ENCODE measurements around the gene OCSTAMP. TPM values are rescaled to one million over a fixed set of nuclear protein-coding genes. Genes with fewer than 3 reads are reported as not detected.

OCSTAMP gene
- total RNA-seq, 4 donors from 2014 or later: not detected

- WGBS, 2 donors: 89 to 90% methylated on average over 3 of the region's 3 CpGs
- no peak for DNase-seq (ENCODE audit: low spot score in 2 of 2)
- Histone ChIP-seq H3K36me3 (no peaks in the 10 kb centered on the region), H3K27me3 (peaks cover 0 to 9% of the 10 kb centered on the region in 2 donors), H3K9me3 (no peaks in the 10 kb centered on the region), H3K4me3 (no peak overlapping the region), H3K27ac (no peak overlapping the region), H3K4me1 (peaks cover 0 to 5% (median 0%) of the 10 kb centered on the region in 4 donors)
- TF ChIP-seq, protein P1, sequence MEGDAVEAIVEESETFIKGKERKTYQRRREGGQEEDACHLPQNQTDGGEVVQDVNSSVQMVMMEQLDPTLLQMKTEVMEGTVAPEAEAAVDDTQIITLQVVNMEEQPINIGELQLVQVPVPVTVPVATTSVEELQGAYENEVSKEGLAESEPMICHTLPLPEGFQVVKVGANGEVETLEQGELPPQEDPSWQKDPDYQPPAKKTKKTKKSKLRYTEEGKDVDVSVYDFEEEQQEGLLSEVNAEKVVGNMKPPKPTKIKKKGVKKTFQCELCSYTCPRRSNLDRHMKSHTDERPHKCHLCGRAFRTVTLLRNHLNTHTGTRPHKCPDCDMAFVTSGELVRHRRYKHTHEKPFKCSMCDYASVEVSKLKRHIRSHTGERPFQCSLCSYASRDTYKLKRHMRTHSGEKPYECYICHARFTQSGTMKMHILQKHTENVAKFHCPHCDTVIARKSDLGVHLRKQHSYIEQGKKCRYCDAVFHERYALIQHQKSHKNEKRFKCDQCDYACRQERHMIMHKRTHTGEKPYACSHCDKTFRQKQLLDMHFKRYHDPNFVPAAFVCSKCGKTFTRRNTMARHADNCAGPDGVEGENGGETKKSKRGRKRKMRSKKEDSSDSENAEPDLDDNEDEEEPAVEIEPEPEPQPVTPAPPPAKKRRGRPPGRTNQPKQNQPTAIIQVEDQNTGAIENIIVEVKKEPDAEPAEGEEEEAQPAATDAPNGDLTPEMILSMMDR (IDR thresholded peaks at IDR 0.05): no peak
- TF ChIP-seq POLR2A (IDR thresholded peaks at IDR 0.05) (no peak), EP300 (IDR thresholded peaks at IDR 0.05) (no peak)
These were observed 5.9 kb downstream of the OCSTAMP start for GRCh38 chr20:46544576-46544975.

GRCh38 chr20:46543959-46544358 is 6.5 kb downstream of the OCSTAMP start:
- H3K36me3 ChIP-seq: no peaks in the 10 kb centered on the region
- peaks cover 0 to 5% (median 0%) of the 10 kb centered on the region in 4 donors for H3K4me1 ChIP-seq
- H3K4me3 ChIP-seq: no peak overlapping the region
- H3K27ac ChIP-seq: no peak overlapping the region
- peaks cover 0 to 9% of the 10 kb centered on the region in 2 donors for H3K27me3 ChIP-seq
- TF ChIP-seq, protein P1 (IDR thresholded peaks at IDR 0.05): no peak
- TF ChIP-seq EP300 (IDR thresholded peaks at IDR 0.05): no peak
- TF ChIP-seq POLR2A (IDR thresholded peaks at IDR 0.05): no peak
- no peaks in the 10 kb centered on the region for H3K9me3 ChIP-seq
- DNase-seq (ENCODE audit: low spot score in 2 of 2): no peak
- 46 to 55% methylated on average over 1 of the region's 1 CpG for WGBS, 2 donors

DNA sequence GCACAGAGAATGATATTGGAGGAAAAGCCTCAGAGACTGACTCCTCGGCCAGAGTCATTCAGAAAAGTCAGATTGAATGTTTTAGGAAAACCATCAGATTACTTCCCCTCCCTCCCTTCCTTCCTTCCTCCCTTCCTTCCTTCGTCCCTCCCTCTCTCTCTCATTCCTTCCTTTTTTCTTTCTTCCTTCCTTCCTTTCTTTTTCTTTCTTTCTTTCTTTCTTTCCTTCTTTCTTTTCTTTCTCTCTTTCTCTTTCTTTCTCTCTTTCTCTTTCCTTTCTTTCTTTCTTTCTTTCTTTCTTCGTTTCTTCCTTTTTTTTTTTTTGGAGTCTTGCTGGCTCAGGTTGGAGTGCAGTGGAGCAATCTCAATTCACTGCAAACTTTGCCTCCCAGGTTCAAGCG is 7.4 kb downstream of the OCSTAMP start:
- Histone ChIP-seq H3K4me3 (no peak overlapping the region), H3K27me3 (peaks cover 0 to 9% of the 10 kb centered on the region in 2 donors), H3K9me3 (no peaks in the 10 kb centered on the region), H3K4me1 (peaks cover 0 to 5% (median 0%) of the 10 kb centered on the region in 4 donors), H3K36me3 (no peaks in the 10 kb centered on the region), H3K27ac (no peak overlapping the region)
- 82 to 85% methylated on average over 4 of the region's 4 CpGs for WGBS, 2 donors
- DNase-seq (ENCODE audit: low spot score in 2 of 2): no peak
- TF ChIP-seq EP300 (IDR thresholded peaks at IDR 0.05) (no peak), POLR2A (IDR thresholded peaks at IDR 0.05) (no peak)
- TF ChIP-seq, protein P1 (IDR thresholded peaks at IDR 0.05): no peak

GRCh38 chr20:46541229-46541935 is 9.1 kb downstream of the OCSTAMP start:
- 59 to 74% methylated on average over 34 to 36 of the region's 36 CpGs for WGBS, 2 donors
- DNase-seq (ENCODE audit: low spot score in 2 of 2): no peak
- no peak overlapping the region for H3K27ac ChIP-seq

GRCh38 chr20:46539113-46539512 is 11.3 kb downstream of the OCSTAMP start:
- H3K27ac ChIP-seq: no peak overlapping the region
- 83 to 85% methylated on average over 2 of the region's 2 CpGs for WGBS, 2 donors
- H3K27me3 ChIP-seq: peaks cover 0 to 9% of the 10 kb centered on the region in 2 donors
- no peaks in the 10 kb centered on the region for H3K9me3 ChIP-seq
- H3K4me3 ChIP-seq: no peak overlapping the region
- peaks cover 0 to 1% (median 0%) of the 10 kb centered on the region in 4 donors for H3K4me1 ChIP-seq
- DNase-seq (ENCODE audit: low spot score in 2 of 2): no peak
- no peaks in the 10 kb centered on the region for H3K36me3 ChIP-seq
- TF ChIP-seq POLR2A (IDR thresholded peaks at IDR 0.05): no peak
- no peak for TF ChIP-seq EP300 (IDR thresholded peaks at IDR 0.05)
- TF ChIP-seq, protein P1 (IDR thresholded peaks at IDR 0.05): no peak

More at GRCh38 chr20:46541229-46541935, 9.1 kb downstream of the OCSTAMP start:
- TF ChIP-seq, protein P1 (IDR thresholded peaks at IDR 0.05): no peak
- TF ChIP-seq POLR2A (IDR thresholded peaks at IDR 0.05): no peak
- TF ChIP-seq EP300 (IDR thresholded peaks at IDR 0.05): no peak
- peaks cover 0 to 5% (median 0%) of the 10 kb centered on the region in 4 donors for H3K4me1 ChIP-seq
- no peak overlapping the region for H3K4me3 ChIP-seq
- no peaks in the 10 kb centered on the region for H3K9me3 ChIP-seq
- peaks cover 0 to 9% of the 10 kb centered on the region in 2 donors for H3K27me3 ChIP-seq
- no peaks in the 10 kb centered on the region for H3K36me3 ChIP-seq

Data from tibial nerve (tissue), 4 donors.